HG03521 (cell line): ENCODE data around the gene TMEM272.

Experiments
- ATAC-seq: cut with Tn5 transposase; IDR thresholded peaks from one replicate; pipeline ENCODE4 v1.9.1; 2021; ENCODE audit warnings: mild to moderate bottlenecking, moderate library complexity; ENCODE audit not compliant: unreplicated experiment

The TMEM272 gene

GRCh38 chr13:51807041-51807440 lies 37.9 kb downstream of the TMEM272 start:
- ATAC-seq = no peak

- no peak for ATAC-seq
These were observed 38.4 kb downstream of the TMEM272 start for GRCh38 chr13:51806566-51806965.

- no peak for ATAC-seq
These were observed 39.1 kb downstream of the TMEM272 start for GRCh38 chr13:51805925-51806324.

GRCh38 chr13:51805313-51805712 lies 39.7 kb downstream of the TMEM272 start:
- no peak for ATAC-seq

DNA sequence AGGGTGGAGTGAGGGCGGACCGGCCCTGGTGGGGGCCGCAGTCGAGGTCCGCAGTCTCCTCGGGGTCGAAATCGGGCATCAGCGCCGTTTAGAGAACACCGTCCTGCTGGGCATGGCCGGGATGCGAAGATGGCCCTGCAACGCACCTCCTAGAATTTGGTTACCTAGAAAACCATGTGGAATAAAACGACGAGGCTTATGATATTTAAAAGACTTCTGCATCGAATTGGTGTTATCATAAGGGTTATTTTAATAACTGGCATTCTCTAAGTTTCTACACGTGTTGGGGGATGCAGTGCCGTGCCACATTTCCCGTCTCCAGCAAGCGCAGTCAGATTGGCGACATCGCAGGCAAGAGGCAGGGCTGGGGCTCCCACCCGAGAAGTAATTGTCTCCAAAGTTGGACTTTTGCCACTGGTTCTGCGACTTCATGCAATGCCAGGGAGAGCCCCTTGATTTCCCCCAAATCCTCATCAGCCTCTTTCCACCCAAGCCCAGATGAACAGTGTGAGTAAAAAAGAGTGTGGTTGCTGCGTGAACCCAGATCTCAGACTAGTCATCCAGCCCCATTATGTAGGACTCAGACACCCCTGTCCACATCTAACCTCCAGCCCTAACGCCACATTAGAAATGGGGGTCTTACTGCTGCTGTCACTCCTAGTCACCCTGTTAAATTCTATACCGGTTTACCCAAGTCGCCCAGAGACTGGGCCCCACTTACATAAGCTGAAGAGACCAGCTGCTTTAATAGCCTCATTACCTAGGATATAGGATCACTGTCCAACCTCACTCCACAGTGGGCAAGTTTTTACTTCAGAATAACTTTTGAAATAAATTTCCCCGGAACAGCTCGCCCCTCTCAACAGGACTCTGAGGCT lies 40.4 kb downstream of the TMEM272 start:
- ATAC-seq = no peak

GRCh38 chr13:51803422-51804294 lies 41.3 kb downstream of the TMEM272 start, which contains the start of gene DHRS12:
Gene DHRS12 (minus strand): TSS chr13:51804163. CDS start chr13:51799659, 4,504 bp downstream.
- peak; percentile 82 for ATAC-seq

GRCh38 chr13:51802631-51803418 lies 42.2 kb downstream of the TMEM272 start:
- no peak for ATAC-seq

- no peak for ATAC-seq
These were observed 43.3 kb downstream of the TMEM272 start for GRCh38 chr13:51801631-51802099.

DNA sequence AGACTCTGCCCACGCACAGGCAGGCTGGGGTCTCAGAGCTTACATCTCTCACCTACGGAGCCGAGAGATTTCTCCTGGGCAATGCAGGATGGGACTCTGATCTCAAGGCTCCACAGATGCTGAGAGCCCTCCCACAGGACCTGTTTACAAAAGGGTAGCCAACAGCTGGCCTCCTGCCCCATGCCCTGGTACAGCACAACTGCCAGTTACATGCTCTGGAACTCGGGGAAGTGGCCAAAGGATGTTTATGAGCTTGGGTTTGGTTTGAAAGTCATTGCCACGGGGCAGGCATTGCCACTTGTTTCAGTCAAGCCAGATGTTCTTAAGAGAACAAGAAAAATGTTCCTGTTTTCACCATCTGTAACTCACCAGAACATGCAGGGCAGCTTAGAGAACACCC lies 44.5 kb downstream of the TMEM272 start:
- no peak for ATAC-seq

DNA sequence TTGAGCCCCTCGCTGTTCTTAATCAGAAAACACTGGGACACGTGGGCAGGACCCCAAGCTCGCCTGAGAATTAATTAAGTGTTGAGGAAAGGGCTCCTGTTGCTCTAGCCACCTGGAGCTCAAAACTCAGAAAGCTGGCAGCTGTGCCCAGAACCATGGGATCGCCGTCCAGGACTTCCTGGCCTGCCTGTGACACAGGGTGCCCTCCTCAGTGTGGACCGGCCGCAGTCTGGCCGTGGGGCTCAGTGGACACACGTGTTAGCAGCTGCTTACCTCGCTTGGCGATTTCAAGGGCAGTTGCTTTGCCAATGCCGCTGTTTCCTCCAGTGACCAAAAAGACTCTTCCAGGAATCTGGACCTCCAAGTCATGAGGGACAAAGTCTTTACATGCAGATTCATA lies 45.7 kb downstream of the TMEM272 start:
- no peak for ATAC-seq

GRCh38 chr13:51797664-51798488 lies 47.1 kb downstream of the TMEM272 start:
- no peak for ATAC-seq

DNA sequence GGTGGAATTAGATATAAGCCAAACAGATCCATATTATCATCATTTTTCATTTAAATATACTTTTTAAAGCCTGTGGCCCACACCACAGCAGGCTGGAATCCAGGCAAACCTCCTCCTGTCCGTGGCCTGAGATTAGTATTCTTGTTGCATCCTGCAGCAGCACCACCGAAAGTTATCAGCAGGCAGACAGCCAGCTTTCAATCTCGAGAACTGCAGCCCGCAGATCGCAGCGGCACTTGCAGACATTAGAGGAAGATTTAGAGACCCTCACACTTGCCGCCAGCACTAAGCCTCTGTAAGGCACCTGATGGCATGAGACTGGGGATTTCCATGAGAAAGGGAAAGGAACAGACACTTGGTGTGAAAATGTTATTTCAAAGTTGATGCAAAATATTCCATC lies 48.4 kb downstream of the TMEM272 start:
- ATAC-seq = no peak

DNA sequence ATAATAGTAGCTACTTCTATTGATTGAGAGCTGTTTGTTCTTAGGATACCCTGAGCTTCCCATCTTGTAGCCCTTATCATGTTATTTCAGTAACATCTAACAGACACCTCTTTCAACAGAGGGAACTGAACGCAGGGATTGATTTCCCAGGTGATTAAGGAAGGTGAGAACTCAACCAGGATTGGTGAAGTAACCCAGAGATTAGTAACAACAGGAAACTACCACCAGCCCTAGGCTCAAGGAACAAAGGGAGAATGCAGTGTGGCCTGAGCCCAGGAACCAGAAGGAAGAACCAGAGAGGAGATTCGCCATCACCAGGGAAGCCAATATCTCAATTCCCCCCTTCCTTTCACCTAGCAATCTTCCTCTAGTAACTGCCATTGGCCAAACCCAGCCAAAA lies 49.6 kb downstream of the TMEM272 start:
- no peak for ATAC-seq

- no peak for ATAC-seq
These were observed 50.0 kb downstream of the TMEM272 start for GRCh38 chr13:51794964-51795363.

- ATAC-seq = no peak
These were observed 51.3 kb downstream of the TMEM272 start for GRCh38 chr13:51793570-51794271.

DNA sequence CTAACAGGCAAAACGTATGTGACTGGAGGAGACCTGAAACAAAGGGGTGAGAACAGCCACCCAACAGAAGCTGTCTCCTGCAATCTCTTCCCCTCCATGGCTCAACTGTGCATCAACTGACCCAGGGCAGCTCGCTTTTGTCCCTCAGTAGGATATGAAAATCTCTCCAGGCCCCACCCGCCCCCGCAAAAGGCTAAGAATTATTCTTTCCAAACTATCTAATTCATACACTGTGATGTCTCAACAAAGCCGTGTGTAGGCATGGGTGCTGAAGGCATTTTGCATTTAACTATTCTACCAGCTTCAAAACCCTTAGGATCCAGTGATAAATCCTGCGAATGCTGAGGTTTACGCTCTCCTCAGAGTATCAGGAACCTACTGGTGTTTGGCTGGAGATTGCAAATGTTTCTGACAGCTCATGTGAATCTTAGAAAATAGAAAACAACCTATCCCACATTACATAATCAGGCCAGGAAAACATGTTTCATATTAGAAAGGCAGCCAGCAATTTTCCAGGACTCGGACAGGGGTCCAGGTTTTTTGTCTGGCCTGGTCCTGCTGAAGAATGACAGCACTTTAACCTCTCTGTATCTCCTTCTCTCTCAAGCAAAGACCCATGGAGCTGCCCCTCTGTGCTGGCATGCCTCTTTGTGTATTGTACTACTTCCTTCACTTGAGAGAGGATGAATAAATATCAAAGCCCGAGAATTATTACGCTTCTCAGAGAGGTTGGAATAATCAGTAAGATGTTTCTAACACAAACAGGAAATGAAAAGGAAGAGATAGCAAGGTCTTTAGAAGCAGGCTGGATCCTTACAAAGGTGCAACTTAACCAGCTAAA lies 58.3 kb downstream of the TMEM272 start:
- ATAC-seq = no peak

DNA sequence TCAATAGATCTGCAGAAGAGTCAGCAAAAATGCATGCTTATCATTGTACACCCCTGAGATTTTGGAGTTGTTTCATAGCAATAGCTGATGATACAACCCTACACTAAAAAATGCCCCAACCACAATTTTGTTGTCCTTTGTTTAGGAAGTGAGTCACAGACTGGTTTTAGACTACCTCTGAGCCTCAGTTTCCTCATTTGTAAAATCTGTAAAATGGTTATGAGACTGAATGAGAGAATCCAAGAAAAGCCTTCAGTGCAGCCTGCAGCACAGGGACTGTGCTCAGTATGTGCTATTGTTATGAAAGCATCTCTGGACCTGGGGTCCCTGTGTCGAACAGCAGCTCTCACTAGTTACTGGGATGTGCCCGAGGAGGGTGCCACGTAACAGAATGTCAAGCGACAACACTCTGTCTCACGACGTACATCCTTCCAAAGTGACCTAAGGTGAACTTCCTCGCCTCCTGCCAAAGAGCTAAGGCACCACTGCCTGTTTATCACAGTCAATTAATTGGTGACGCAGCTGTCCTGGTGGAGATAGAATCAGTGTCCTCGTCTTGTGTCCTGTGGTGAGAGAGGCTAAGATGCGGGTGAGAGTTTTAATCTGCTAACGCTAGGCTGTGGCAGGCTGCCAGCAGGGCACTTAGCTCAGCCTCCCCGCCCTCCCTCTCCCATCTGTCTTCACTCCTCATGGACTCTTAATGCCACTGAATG lies 59.1 kb downstream of the TMEM272 start:
- ATAC-seq = no peak

DNA sequence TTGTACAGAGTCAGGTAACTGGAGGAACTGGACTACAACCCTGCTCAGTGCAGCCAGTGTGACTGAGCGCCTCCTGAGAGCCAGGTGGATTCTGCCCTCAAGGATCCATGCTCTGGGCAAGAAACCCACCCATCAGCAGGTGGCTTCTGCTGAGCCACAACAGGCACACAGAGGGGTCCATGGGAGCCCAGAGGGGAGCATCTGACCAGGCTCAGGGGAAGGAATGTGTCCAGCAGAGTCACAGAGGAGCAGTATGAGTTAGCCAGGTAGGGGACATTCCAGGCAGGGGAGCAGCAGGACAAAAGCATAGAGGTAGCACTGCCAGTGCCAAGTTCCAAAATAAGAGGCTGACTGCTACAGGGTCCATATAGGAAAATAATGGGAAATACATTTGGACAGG lies 60.9 kb downstream of the TMEM272 start:
- no peak for ATAC-seq
